HepG2 (cell line): ENCODE data around the gene TAF1D.

Experiments used
- GABPA ChIP-seq, 2 experiments: IDR thresholded peaks; 2 replicates each; pipeline ENCODE4 v1.6.1; 2011 to 2016; ENCODE audit warnings: low read depth in 2 of 2, low read length in 1 of 2, missing biosample characterization in 1 of 2, missing genetic modification characterization in 1 of 2
- TAF1 ChIP-seq: sonication (generic); formaldehyde crosslinking; IDR thresholded peaks from 2 replicates; pipeline ENCODE4 v1.4.0; 2020; ENCODE audit warnings: missing genetic modification reagents
- UBTF ChIP-seq: sonication (generic); formaldehyde crosslinking; IDR thresholded peaks from 2 replicates; pipeline ENCODE4 v1.4.0; 2020; ENCODE audit warnings: mild to moderate bottlenecking, missing genetic modification reagents
- ZBTB26 ChIP-seq: IDR thresholded peaks from 2 replicates; pipeline ENCODE4 v1.6.1; 2016; ENCODE audit warnings: missing compliant biosample characterization, missing genetic modification reagents, borderline replicate concordance
- ZFP1 ChIP-seq: IDR thresholded peaks from 2 replicates; pipeline ENCODE4 v1.6.1; 2016
- ZNF672 ChIP-seq: sonication (generic); formaldehyde crosslinking; IDR thresholded peaks from 2 replicates; pipeline ENCODE4 v1.8.1; 2022; ENCODE audit warnings: missing genetic modification reagents
- TF ChIP-seq, protein P1 (sequence below): sonication (generic); formaldehyde crosslinking; IDR thresholded peaks from 2 replicates; pipeline ENCODE4 v1.5.0; 2020; ENCODE audit warnings: mild to moderate bottlenecking, missing genetic modification reagents, moderate library complexity
- TF ChIP-seq, protein P2 (sequence below), 2 experiments: sonication (generic) in 1 of 2; formaldehyde crosslinking in 1 of 2; IDR thresholded peaks; 2 replicates each; pipeline versions ENCODE4 v1.4.0 to v1.6.1; 2018 to 2020; ENCODE audit warnings: missing genetic modification reagents in 2 of 2, borderline replicate concordance in 1 of 2, low read depth in 1 of 2, mild to moderate bottlenecking in 1 of 2, missing biosample characterization in 1 of 2

DNA sequence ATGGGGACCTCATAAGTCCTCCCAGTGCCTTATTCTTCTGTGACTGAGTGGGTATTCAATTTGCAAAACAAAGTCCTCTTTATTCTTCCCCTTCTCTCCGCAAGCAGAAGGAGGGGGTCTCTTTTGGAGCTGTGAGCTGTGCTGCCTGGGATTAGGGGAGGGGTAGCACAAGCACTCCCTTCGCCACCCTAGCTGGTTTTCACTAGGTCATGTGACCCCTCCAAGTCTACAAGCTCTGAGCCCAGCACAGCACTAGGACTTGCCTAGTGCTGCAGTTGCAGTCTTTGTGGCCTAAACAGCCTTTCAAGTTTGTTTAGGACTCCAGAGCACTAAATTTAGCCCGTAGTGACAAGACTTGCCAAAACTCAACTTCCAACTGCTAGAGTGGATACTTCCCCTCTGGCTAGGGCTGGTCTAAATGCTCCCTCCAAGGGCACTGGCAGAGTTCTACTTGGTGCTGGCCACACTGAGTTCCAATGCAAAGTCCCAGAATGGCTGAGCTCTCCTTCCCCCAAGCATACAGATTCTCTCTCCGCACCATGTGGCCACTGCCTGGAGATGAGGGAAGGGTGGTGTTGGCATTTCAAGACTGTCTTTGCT, 25.4 kb downstream of the TAF1D start:
- no peak for TF ChIP-seq ZFP1 (CRISPR knock-in tag)
- no peak for TF ChIP-seq ZBTB26 (CRISPR knock-in tag)
- no peak for TF ChIP-seq UBTF (CRISPR knock-in tag)
- TF ChIP-seq TAF1, result no peak
- TF ChIP-seq ZNF672 (CRISPR knock-in tag), result no peak
- TF ChIP-seq, protein P1, sequence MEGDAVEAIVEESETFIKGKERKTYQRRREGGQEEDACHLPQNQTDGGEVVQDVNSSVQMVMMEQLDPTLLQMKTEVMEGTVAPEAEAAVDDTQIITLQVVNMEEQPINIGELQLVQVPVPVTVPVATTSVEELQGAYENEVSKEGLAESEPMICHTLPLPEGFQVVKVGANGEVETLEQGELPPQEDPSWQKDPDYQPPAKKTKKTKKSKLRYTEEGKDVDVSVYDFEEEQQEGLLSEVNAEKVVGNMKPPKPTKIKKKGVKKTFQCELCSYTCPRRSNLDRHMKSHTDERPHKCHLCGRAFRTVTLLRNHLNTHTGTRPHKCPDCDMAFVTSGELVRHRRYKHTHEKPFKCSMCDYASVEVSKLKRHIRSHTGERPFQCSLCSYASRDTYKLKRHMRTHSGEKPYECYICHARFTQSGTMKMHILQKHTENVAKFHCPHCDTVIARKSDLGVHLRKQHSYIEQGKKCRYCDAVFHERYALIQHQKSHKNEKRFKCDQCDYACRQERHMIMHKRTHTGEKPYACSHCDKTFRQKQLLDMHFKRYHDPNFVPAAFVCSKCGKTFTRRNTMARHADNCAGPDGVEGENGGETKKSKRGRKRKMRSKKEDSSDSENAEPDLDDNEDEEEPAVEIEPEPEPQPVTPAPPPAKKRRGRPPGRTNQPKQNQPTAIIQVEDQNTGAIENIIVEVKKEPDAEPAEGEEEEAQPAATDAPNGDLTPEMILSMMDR (CRISPR knock-in tag), result no peak
- no peak for TF ChIP-seq GABPA (IDR thresholded peaks at IDR 0.05; ENCODE audit: low read depth, low read length)
- no peak for TF ChIP-seq GABPA (CRISPR knock-in tag; IDR thresholded peaks at IDR 0.05; ENCODE audit: low read depth)
- TF ChIP-seq, protein P2, sequence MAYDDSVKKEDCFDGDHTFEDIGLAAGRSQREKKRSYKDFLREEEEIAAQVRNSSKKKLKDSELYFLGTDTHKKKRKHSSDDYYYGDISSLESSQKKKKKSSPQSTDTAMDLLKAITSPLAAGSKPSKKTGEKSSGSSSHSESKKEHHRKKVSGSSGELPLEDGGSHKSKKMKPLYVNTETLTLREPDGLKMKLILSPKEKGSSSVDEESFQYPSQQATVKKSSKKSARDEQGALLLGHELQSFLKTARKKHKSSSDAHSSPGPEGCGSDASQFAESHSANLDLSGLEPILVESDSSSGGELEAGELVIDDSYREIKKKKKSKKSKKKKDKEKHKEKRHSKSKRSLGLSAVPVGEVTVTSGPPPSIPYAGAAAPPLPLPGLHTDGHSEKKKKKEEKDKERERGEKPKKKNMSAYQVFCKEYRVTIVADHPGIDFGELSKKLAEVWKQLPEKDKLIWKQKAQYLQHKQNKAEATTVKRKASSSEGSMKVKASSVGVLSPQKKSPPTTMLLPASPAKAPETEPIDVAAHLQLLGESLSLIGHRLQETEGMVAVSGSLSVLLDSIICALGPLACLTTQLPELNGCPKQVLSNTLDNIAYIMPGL (CRISPR knock-in tag; IDR thresholded peaks at IDR 0.05; ENCODE audit: borderline replicate concordance in 1 of 2, low read depth in 1 of 2), result no peak
